ENCODE data around the gene CTSE. TPM values are rescaled to one million over a fixed set of nuclear protein-coding genes. Genes with fewer than 3 reads are reported as not detected.
A peak's percentile ranks its signal among the peaks of the same experiment; 100 is the strongest.

Gene CTSE
- polyA plus RNA-seq, 1 donor (not counting 4 experiments of a cell fraction or from before 2014, with no cell fraction given), result 0.33 TPM

GRCh38 chr1:206002871-206003801 lies 20.6 kb downstream of the CTSE start, which contains the start of gene RAB7B:
Gene RAB7B, minus strand, starts transcription at chr1:206003395. Its CDS starts 9,260 bp downstream, at chr1:205994135.
- peak within 1 kb of the TSS; percentile 68 for H2AFZ ChIP-seq (ENCODE audit: control insufficient read depth, low read length)
- H3K4me1 ChIP-seq (ENCODE audit: control insufficient read depth, extremely low read depth, insufficient read depth, low read length), result peaks cover 56% of the 10 kb centered on the region
- H3K79me2 ChIP-seq (ENCODE audit: control insufficient read depth, insufficient read depth, low read length), result peaks cover 12% of the 10 kb centered on the region
- FAIRE-seq (no peak), DNase-seq (ENCODE audit: low read depth, low spot score) (no peak)
- H3K36me3 ChIP-seq (ENCODE audit: control insufficient read depth in 2 of 2, extremely low read depth in 1 of 2, insufficient read depth in 2 of 2, low read length in 2 of 2), result no peaks in the 10 kb centered on the region
- dilution Hi-C loops (cut with MboI; ENCODE audit: extremely low pct_ligation_motif_present, low sequenced_read_pairs), result no loop called here
- H3K9ac ChIP-seq (ENCODE audit: control insufficient read depth, extremely low read depth, insufficient read depth, low read length), result peak within 1 kb of the TSS; percentile 73
- TF ChIP-seq, protein P1, sequence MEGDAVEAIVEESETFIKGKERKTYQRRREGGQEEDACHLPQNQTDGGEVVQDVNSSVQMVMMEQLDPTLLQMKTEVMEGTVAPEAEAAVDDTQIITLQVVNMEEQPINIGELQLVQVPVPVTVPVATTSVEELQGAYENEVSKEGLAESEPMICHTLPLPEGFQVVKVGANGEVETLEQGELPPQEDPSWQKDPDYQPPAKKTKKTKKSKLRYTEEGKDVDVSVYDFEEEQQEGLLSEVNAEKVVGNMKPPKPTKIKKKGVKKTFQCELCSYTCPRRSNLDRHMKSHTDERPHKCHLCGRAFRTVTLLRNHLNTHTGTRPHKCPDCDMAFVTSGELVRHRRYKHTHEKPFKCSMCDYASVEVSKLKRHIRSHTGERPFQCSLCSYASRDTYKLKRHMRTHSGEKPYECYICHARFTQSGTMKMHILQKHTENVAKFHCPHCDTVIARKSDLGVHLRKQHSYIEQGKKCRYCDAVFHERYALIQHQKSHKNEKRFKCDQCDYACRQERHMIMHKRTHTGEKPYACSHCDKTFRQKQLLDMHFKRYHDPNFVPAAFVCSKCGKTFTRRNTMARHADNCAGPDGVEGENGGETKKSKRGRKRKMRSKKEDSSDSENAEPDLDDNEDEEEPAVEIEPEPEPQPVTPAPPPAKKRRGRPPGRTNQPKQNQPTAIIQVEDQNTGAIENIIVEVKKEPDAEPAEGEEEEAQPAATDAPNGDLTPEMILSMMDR (optimal IDR thresholded peaks at IDR 0.05 in 1 of 3, IDR thresholded peaks at IDR 0.05 in 1 of 3, conservative IDR thresholded peaks at IDR 0.05 in 1 of 3; ENCODE audit: extremely low read depth in 1 of 3, insufficient read depth in 2 of 3, low read length in 3 of 3), result no peak
- no peak for TF ChIP-seq EZH2 (IDR thresholded peaks at IDR 0.05; ENCODE audit: low read length)
- no peaks in the 10 kb centered on the region for H3K9me3 ChIP-seq (ENCODE audit: control insufficient read depth, low read depth, low read length)
- H4K20me1 ChIP-seq (ENCODE audit: control insufficient read depth, extremely low read depth, insufficient read depth, low read length), result no peaks in the 10 kb centered on the region
- H3K27me3 ChIP-seq (ENCODE audit: control insufficient read depth, extremely low read depth, insufficient read depth, low read length), result no peaks in the 10 kb centered on the region
- peak within 1 kb of the TSS; percentile 49 to 72 (median 66) for H3K4me3 ChIP-seq (ENCODE audit: control insufficient read depth in 2 of 3, extremely low read depth in 1 of 3, insufficient read depth in 2 of 3, low read depth in 1 of 3, low read length in 3 of 3)
- H3K9me1 ChIP-seq (ENCODE audit: control insufficient read depth, extremely low read depth, insufficient read depth, low read length), result no peaks in the 10 kb centered on the region
- H3K27ac ChIP-seq (ENCODE audit: control insufficient read depth, insufficient read depth, low read length), result peak within 1 kb of the TSS; percentile 94
- peak within 1 kb of the TSS; percentile 94 for H3K4me2 ChIP-seq (ENCODE audit: control insufficient read depth, extremely low read depth, insufficient read depth, low read depth, low read length)

DNA sequence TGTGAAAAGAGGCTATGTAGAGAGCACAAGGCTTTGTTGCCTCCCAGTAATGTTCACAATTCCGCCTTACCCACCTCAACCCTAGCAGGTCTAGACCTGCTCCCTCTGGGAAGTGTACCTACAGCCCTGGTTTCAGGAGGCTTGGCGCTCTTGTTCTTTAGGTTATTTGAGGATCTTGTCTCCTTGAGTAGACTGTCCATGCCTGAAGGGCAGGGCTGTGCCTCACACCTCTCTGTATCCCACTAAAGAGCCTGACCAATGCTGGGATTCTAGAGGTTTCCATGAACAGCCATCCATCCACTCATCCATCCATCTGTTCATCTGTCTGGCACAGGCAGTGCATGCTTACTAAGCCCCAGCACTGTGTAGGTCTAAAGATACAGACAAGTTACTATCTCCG lies 21.5 kb downstream of the CTSE start:
- DNase-seq (ENCODE audit: low read depth, low spot score) (peak; percentile 83), FAIRE-seq (no peak)
- H3K9me1 ChIP-seq (ENCODE audit: control insufficient read depth, extremely low read depth, insufficient read depth, low read length), result no peaks in the 10 kb centered on the region
- peak overlapping the region; percentile 86 for H3K9ac ChIP-seq (ENCODE audit: control insufficient read depth, extremely low read depth, insufficient read depth, low read length)
- peaks cover 14% of the 10 kb centered on the region for H3K79me2 ChIP-seq (ENCODE audit: control insufficient read depth, insufficient read depth, low read length)
- H2AFZ ChIP-seq (ENCODE audit: control insufficient read depth, low read length), result no peak overlapping the region
- peaks cover 56% of the 10 kb centered on the region for H3K4me1 ChIP-seq (ENCODE audit: control insufficient read depth, extremely low read depth, insufficient read depth, low read length)
- H3K4me3 ChIP-seq (ENCODE audit: control insufficient read depth in 2 of 3, extremely low read depth in 1 of 3, insufficient read depth in 2 of 3, low read depth in 1 of 3, low read length in 3 of 3), result peak overlapping the region; percentile 49 to 72 (median 66)
- no peaks in the 10 kb centered on the region for H4K20me1 ChIP-seq (ENCODE audit: control insufficient read depth, extremely low read depth, insufficient read depth, low read length)
- TF ChIP-seq, protein P1 (optimal IDR thresholded peaks at IDR 0.05 in 1 of 3, IDR thresholded peaks at IDR 0.05 in 1 of 3, conservative IDR thresholded peaks at IDR 0.05 in 1 of 3; ENCODE audit: extremely low read depth in 1 of 3, insufficient read depth in 2 of 3, low read length in 3 of 3), result no peak
- TF ChIP-seq EZH2 (IDR thresholded peaks at IDR 0.05; ENCODE audit: low read length), result no peak
- dilution Hi-C loops (cut with MboI; ENCODE audit: extremely low pct_ligation_motif_present, low sequenced_read_pairs), result no loop called here
- peak overlapping the region; percentile 94 for H3K4me2 ChIP-seq (ENCODE audit: control insufficient read depth, extremely low read depth, insufficient read depth, low read depth, low read length)
- H3K9me3 ChIP-seq (ENCODE audit: control insufficient read depth, low read depth, low read length), result no peaks in the 10 kb centered on the region
- no peaks in the 10 kb centered on the region for H3K27me3 ChIP-seq (ENCODE audit: control insufficient read depth, extremely low read depth, insufficient read depth, low read length)
- H3K36me3 ChIP-seq (ENCODE audit: control insufficient read depth in 2 of 2, extremely low read depth in 1 of 2, insufficient read depth in 2 of 2, low read length in 2 of 2), result no peaks in the 10 kb centered on the region
- peak overlapping the region; percentile 94 for H3K27ac ChIP-seq (ENCODE audit: control insufficient read depth, insufficient read depth, low read length)
